Head of caudate nucleus (tissue), 42 donors: Measurements from ENCODE around the gene BLTP3A.
A peak's percentile ranks its signal among the peaks of the same experiment; 100 is the strongest.
"Not testable (repeated sequence)": the region's sequence is repeated elsewhere in the genome, so short reads cannot be mapped to it uniquely, and the experiment has no call there.

Experiments
- DNase-seq, 42 donors: peaks; one replicate each; pipeline versions ENCODE4 v3.0.0 to v3.0.0-alpha.2; 2020 to 2021; ENCODE audit warnings: mixed read lengths in 7 of 42
- intact Hi-C: fragments of 100-400 bp; cut with DNase I; formaldehyde crosslinking; loops from one replicate; pipeline ENCODE4 v1.15.0; 2022

The BLTP3A gene

GRCh38 chr6:34817446-34817845 lies 25.6 kb downstream of the BLTP3A start:
- DNase-seq, result peak in 1 of 42 donors; percentile 8
- intact Hi-C loops, result no loop called here

DNA sequence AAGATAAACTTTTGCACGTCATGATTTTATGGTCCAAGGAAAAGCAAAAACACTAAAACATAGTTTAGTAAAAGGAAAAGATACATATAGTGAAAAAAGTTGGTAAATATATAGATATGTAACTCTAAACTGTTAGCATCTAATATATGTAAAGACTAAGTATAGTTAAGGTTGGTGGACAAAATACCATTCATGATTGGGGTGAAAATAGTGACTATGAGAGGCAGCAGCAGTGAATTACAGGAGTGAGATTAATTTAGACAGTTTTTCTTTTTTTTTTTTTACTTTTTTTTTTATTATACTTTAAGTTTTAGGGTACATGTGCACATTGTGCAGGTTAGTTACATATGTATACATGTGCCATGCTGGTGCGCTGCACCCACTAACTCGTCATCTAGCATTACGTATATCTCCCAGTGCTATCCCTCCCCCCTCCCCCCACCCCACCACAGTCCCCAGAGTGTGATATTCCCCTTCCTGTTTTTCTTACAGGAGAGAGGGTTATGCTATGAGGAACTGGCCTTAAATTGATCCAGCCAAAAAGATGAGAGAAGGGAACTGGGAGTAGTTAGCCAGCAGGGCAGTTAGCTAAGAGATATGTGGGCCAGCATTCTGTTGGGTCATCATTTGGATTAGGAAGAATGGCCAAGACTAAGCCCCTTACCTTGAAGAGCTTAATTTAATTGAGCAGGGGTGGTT lies 27.1 kb downstream of the BLTP3A start:
- DNase-seq, result peak in 1 of 42 donors; percentile 27
- intact Hi-C loops, result not testable (repeated sequence)

- DNase-seq, result peak in 1 of 42 donors; percentile 31
- intact Hi-C loops, result no loop called here
These were observed 27.9 kb downstream of the BLTP3A start for GRCh38 chr6:34819571-34820480.

GRCh38 chr6:34829137-34829536 lies 37.3 kb downstream of the BLTP3A start:
- peak in 1 of 42 donors; percentile 5 for DNase-seq
- intact Hi-C loops, result no loop called here

DNA sequence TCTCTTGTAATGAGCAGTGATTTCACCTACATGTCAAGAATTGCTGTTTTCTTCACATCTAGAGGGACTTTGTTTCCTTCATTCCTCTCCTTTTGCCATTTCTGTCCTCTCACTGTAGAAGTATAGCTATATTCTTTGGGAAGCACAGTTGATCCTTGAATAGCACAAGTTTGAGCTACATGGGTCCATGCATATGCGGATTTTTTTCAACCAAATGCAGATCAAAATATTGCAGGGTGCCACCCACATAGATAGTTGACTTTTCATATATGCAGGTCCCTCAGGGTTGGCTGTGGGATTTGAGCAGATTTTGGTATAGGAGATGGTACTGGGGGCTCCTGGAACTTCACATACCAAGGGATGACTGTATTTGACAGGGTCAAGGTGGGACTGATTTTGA lies 41.1 kb downstream of the BLTP3A start:
- intact Hi-C loops, result no loop called here
- DNase-seq, result peak in 1 of 42 donors; percentile 13

DNA sequence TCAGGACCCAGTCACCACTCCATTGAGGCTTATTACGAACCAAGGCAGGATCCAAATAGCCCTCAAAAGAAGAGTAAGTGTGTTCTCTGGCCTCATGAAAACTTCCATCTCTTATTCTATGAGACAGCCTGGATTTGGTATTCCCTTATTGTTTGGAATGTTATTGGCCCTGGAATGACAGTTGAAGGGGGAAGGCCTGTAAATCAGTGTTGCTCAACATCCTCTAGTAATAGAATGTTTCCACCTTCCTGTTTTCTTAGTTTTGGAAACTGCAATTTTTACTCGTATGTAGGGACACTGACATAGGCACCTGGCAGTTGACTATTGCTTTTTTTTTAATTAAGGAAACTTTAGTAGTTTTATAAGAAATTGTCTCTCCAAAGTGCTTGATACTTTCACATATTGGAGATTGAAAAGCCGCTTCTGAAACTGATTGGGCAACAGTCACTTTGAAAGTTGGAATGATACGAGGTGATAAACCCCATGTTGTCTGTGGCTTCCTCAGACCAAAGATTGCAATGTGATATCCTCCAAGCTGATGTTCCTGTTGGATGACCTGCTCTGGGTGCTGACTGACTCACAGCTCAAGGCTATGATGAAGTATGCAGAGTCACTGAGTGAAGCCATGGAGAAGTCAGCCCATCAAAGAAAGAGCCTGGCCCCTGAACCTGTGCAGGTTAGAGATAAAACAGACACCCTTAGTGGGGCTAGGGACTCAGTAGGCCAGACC lies 43.1 kb downstream of the BLTP3A start:
- DNase-seq, result peak in 1 of 42 donors; percentile 27
- intact Hi-C loops, result no loop called here

DNA sequence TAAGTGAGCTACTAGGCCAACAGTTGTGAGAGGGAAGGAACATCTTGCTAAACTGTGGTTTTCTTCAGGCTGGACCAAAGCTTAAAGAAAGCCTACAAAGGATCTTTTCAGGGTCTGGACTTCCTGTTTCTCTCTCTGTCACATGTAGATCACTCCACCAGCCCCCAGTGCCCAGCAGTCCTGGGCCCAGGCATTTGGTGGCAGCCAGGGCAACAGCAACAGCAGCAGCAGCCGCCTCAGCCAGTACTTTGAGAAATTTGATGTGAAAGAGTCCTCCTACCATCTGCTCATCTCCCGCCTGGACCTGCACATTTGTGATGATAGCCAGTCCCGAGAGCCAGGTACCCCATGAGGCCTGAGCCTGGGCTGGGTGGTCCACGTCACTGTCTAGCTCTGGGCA lies 44.1 kb downstream of the BLTP3A start:
- peak in 27 of 42 donors; percentile 3 to 58 (median 30) for DNase-seq
- intact Hi-C loops, result no loop called here

GRCh38 chr6:34836451-34836850 lies 44.6 kb downstream of the BLTP3A start:
- DNase-seq, result no peak
- intact Hi-C loops, result no loop called here

- DNase-seq, result no peak
- intact Hi-C loops, result no loop called here
These were observed 45.6 kb downstream of the BLTP3A start for GRCh38 chr6:34837528-34837927.

DNA sequence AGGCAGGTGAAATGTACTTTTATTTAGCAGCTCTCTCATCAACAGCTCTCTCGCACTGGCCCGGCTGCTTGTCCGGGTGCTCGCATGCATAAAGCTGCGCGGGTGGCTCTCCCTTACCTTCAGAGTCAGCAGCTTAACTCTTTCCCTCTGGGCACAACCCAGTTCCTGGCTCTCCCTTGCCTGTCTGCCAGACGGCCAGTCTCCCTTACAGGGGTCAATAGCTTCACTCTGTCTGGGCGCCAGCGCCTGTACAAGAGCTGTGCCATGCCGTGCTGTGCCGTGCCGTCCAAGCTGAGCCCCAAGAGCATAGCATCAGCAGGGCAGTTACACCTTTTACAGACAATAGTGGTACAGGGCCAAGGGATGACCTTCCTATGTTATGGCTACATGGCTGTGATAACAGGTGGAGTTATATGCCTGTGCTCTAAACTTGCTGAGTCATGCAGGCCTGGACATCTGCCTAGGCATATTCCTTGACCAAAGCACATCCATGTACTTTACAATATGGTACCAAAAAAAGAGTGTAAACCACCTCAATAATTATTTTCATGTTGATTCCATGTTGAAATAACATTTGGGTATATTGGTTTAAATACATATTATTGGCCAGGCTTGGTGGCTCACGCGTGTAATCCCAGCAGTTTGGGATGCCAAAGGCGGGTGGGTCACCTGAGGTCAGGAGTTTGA lies 47.9 kb downstream of the BLTP3A start:
- intact Hi-C loops, result no loop called here
- DNase-seq, result peak in 1 of 42 donors; percentile 30
